HFF-Myc (cell line): ENCODE data around the gene DUSP15.

Experiments
- DNase-seq: peaks from one replicate; pipeline ENCODE4 v3.0.0-alpha.2; 2011; ENCODE audit warnings: low read depth; ENCODE audit errors: extremely low read depth
- H3K4me3 ChIP-seq: replicated peaks from 2 replicates; pipeline ENCODE4 v1.5.1; 2011; ENCODE audit warnings: low read depth, mild to moderate bottlenecking, control low read depth, low read length
- TF ChIP-seq, protein P1 (sequence below): IDR thresholded peaks from 2 replicates; pipeline ENCODE4 v1.5.1; 2012; ENCODE audit warnings: mild to moderate bottlenecking, low read depth, low read length, control low read depth; ENCODE audit errors: missing control alignments

The DUSP15 gene

DNA sequence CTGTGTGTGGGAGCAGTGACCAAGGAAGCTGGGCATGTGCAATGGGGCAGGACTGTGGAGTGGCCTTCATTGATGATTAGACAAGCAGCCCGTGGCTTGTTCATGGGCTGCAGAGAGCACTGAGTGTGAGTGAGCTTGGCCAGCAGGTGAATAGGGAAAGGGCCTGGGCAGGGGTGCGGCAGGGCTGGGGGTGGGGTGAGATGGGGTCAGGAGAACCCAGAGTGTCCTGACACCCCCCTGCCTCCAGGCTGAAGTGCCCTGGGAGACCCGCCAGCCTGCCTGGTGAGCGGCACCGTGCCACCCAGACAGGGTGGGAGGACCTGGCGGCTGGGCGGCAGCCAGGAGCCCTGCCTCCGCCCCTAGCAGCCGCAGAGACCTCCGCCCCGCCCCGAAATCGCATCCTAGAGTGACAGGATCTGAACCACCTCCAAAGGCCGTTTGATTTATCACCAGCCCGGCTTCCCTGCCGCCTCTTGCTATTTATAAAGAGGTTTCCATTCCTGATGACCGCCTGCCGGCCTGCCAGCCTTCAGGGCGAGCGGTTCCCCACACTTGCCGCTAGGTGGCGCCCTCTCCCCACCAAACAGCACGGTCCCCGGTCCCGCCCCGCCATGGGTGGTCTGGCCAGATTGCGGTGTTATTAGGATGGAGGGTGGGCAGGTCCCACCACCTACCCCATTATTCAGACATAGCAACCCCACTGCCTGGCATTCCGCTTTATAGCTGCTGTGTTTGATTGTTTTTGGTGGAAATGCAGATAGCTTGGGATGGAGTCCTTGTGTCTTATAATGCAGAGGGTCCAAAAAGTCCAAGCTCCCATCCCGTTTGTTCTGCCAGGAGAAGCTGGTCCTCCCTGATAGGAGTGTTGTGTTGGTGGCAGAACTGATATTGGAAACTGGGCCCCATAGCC, 47.7 kb downstream of the DUSP15 start:
- H3K4me3 ChIP-seq, result no peak overlapping the region
- no peak for DNase-seq
- TF ChIP-seq, protein P1, sequence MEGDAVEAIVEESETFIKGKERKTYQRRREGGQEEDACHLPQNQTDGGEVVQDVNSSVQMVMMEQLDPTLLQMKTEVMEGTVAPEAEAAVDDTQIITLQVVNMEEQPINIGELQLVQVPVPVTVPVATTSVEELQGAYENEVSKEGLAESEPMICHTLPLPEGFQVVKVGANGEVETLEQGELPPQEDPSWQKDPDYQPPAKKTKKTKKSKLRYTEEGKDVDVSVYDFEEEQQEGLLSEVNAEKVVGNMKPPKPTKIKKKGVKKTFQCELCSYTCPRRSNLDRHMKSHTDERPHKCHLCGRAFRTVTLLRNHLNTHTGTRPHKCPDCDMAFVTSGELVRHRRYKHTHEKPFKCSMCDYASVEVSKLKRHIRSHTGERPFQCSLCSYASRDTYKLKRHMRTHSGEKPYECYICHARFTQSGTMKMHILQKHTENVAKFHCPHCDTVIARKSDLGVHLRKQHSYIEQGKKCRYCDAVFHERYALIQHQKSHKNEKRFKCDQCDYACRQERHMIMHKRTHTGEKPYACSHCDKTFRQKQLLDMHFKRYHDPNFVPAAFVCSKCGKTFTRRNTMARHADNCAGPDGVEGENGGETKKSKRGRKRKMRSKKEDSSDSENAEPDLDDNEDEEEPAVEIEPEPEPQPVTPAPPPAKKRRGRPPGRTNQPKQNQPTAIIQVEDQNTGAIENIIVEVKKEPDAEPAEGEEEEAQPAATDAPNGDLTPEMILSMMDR, result peak; percentile 97

DNA sequence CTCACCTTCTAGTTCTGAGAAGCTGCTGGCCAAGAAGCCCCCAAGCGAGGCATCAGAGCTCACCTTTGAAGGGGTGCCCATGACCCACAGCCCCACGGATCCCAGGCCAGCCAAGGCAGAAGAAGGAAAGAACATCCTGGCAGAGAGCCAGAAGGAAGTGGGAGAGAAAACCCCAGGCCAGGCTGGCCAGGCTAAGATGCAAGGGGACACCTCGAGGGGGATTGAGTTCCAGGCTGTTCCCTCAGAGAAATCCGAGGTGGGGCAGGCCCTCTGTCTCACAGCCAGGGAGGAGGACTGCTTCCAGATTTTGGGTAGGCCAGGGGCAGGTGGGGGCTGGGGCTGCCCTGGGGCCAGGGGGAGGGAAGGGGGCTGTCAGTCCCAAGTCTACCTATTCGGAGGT, 48.9 kb downstream of the DUSP15 start:
- no peak for DNase-seq
- TF ChIP-seq, protein P1, result no peak
- H3K4me3 ChIP-seq, result no peak overlapping the region

DNA sequence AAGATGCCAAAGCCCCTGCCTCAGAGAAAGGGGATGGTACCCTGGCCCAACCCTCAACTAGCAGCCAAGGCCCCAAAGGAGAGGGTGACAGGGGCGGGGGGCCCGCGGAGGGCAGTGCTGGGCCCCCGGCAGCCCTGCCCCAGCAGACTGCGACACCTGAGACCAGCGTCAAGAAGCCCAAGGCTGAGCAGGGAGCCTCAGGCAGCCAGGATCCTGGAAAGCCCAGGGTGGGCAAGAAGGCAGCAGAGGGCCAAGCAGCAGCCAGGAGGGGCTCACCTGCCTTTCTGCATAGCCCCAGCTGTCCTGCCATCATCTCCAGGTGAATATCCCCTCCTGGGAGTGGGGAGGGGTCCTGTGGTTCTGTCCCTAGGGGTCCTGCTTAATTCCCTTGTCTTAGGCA, 50.1 kb downstream of the DUSP15 start:
- DNase-seq, result no peak
- H3K4me3 ChIP-seq, result no peak overlapping the region
- TF ChIP-seq, protein P1, result no peak

DNA sequence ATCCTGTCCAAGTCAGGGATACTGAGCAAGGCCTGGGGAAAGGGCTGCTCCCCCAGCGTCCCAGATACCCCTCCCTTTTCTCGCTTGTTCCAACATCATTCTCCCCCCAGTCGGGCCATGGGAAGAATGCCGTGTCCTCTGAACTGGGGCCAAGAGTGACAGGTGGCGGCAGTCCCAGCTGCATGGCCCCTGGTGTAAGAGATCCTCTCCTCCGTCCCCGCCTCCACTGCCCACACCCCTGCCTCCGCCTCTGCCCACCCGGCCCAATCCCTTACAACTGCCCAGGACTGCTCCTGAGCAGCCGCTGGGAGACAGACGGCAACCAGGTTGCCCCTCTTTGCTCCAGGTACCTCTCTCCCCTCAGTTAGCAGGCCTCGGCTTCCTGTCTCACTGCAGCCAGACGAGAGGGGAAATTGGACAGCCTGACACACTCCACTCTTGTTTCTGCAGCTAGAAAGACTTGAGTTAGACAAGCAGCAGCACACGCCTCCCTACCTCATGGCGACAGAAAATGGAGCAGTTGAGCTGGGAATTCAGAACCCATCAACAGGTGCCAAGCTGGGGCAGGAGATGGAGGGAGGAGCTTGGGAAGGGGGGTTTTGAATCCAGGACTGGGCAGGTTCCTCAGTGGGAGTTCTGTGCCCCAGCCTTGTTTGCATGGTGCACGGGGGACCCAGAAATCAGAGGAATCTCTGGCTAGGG, 51.1 kb downstream of the DUSP15 start, which contains the start of gene MYLK2:
Gene MYLK2 (plus strand): TSS at position 274 of the 702 bp plus-strand sequence. CDS start 225 bp downstream, at position 499.
- no peak within 1 kb of the TSS for H3K4me3 ChIP-seq
- no peak for DNase-seq
- TF ChIP-seq, protein P1, result no peak

DNA sequence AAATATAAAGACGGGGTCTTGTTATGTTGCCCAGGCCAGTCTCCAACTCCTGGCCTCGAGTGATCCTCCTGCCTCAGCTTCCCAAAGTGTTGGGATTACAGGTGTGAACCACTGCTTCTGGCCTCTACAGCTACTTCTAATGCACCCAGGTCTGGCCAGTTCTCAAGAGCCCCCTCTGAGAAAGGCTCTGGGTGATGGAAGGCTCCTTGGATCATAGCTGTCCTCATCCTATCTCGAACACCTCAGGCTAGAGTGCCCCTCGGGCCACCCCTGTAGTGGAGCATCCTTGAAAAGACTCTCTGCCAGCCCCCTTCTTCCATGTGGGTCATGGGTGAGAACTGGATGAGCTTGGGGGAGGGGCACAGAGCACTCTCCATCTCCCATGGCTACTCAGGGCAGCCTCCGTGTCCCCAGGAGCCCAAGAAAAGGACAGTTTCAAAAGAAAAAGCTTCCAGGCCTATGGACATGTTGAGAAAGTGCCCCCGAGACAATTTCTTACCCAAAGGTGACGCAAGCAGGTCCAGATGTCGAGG, 51.9 kb downstream of the DUSP15 start:
- TF ChIP-seq, protein P1, result no peak
- DNase-seq, result no peak
- no peak overlapping the region for H3K4me3 ChIP-seq

DNA sequence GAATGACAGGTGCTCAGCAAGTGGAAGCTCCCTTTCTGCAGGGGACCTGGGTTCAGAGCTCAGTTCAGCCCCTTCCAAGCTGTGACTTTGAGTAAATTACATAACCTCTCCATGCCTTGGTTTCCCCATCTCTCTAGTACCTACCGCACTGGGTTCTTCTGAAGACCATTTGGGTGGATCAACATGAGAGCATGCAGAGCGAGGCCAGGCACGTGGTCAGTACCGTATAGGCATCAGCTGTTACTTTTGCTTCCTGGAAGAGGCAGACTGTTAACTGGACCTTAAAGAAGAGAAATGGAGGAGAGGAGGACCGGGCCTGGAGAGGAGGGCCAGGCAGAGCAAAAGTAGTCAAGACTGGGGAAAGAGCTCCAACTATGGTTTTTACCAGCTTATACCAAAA, 52.9 kb downstream of the DUSP15 start:
- no peak for DNase-seq
- no peak overlapping the region for H3K4me3 ChIP-seq
- TF ChIP-seq, protein P1, result no peak
